Neural progenitor cell (in vitro differentiated cells): Measurements from ENCODE around the gene FCAMR.

ENCODE experiments used
- CTCF ChIP-seq: fragments of 200-600 bp; sonication (generic); IDR thresholded peaks from 2 replicates; pipeline ENCODE4 v1.5.1; 2017; ENCODE audit warnings: antibody characterized with exemption, mild to moderate bottlenecking
- EZH2 ChIP-seq: fragments of 200-600 bp; sonication (generic); IDR thresholded peaks from 2 replicates; pipeline ENCODE4 v1.6.1; 2017; ENCODE audit warnings: antibody characterized with exemption, mild to moderate bottlenecking, moderate library complexity
- EZH2phosphoT487 ChIP-seq: fragments of 200-600 bp; sonication (generic); IDR thresholded peaks from 2 replicates; pipeline ENCODE4 v1.6.1; 2017; ENCODE audit warnings: antibody characterized with exemption

- TF ChIP-seq EZH2phosphoT487 (no peak), CTCF (no peak), EZH2 (no peak)
Observed at GRCh38 chr1:206923009-206923960, 47.0 kb downstream of the FCAMR start.
